Stimulated activated CD8-positive, alpha-beta memory T cell treated with anti-CD3 and anti-CD28 coated beads, Interleukin-7, amount 100 ng/mL, for 4 hours (primary cell): ENCODE measurements around the gene EID3.
"Not testable (repeated sequence)": the region's sequence is repeated elsewhere in the genome, so short reads cannot be mapped to it uniquely, and the experiment has no call there.

Source experiments
- DNase-seq, 2 donors: peaks; one replicate each; pipeline ENCODE4 v3.0.0-alpha.2; 2020; ENCODE audit warnings: low read depth in 2 of 2

The EID3 gene

DNA sequence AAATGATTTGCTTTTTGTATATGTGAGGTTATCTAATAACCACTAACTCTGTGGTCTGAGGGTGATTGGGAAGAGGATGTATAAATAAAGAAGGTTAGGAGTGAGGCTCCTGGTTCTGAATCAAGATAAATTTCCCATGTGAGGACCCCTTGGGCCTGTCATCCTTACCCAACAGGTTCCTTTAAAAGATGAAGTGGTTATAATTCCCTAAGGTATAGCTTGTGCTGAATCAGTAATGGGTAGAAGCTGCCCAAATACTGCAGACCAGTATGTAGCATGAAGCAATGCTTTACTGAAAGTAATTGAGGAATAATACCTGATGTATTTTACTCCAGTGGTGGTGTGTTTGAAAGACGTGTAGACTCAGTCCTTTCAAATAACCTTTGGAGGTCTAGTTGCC, 8.7 kb downstream of the EID3 start:
- DNase-seq, result no peak

DNA sequence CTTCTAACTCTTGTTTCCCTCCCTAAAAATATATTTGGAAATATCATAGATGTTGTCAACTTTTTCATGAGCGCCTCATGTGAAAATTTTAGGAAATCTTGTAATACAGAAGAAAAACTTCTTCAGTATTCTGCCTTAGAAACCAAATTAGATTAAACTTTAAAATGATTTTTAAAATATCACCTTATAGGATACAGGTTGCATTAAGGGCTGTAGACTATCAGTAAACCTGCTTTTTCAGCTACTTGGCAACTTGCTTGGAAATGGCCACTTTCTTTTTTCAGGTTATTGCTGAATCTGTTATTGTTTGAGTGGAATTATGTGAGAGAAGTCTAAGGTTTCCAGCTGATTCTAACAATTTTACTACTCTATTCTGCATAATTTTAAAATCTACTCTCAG, 9.1 kb downstream of the EID3 start:
- no peak for DNase-seq

DNA sequence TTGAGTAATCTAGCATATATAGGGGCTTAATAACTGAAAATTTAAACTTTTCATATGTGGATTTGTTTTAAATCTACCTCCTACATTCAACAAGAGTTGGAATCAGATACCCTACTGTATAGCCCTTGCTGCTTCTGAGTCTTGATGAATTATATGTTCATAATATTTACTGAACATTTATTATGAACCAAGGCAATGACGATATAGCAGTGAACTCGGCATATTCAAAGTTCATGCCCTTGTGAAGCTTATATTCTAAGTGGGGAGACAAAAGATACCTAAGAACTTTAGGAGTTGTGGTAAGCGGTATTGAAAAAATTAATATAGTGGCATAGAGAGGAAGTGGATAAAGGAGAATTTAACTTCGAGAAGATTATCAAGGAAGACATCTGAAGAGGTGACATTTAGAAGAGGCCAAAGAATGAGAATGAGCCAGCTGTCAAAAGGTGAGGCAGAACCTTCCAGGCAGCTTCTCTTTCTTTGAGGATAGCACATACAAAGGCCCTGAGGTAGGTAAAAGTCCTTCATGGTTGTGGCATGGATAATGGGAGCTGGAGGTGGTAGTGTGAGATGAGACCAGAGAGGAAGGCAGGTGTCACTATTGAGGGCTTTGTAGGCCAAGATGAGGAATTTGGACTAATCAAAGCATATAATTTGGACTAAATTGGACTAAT, 10.2 kb downstream of the EID3 start:
- DNase-seq, result no peak

DNA sequence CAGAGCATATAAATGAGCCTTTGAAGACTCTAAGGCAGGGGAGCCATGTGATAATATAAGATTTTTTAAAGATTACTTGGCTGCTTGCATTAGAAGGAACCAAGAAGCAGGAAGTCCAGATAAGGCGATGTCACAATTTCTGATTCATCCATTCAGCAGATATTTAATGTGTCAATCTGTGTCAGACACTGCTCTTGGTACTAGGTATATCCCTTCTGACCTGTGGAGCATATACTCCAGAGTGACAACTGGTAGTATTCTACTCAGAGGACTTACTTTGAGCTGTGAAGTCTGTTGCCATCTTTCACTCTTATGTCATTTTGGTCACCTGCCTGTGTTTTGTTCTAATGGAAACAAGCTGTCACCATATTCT, 10.7 kb downstream of the EID3 start:
- DNase-seq, result no peak

DNA sequence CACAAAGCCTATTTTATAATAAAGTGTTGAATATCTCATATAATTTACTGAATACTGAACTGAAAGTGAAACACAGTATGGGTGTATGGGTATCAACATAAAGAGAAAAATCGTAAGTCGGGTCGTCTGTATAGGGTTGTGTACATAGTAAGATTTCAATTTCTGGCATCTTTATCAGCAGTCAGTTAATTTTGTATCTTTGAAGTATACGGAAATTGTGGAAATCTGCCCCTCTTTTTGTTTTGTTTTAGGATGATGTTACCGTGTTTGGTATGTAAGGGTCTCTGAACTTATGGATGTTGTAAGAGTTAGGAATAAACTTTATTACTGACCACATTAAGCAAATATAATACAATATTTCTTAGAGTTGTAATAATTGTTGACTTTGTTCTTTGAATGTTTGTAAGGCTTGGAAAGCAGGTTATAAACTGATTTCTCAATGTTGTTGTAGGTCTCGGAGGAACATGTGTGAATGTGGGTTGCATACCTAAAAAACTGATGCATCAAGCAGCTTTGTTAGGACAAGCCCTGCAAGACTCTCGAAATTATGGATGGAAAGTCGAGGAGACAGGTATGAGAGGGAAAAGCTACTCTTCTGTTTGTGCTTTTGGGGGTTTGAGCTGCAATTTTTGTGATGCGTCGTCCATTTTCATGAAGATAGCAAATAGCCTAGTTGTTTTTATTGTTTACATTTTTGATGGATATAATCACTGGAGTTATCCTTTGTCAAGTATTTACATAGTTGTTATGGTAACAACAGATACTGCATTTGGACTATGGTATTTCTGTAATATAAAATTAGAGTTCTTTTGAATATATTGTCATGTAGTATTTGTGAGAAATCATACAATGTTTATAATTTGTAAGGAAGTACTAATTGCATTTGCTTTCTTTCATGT, 12.0 kb downstream of the EID3 start:
- no peak for DNase-seq

DNA sequence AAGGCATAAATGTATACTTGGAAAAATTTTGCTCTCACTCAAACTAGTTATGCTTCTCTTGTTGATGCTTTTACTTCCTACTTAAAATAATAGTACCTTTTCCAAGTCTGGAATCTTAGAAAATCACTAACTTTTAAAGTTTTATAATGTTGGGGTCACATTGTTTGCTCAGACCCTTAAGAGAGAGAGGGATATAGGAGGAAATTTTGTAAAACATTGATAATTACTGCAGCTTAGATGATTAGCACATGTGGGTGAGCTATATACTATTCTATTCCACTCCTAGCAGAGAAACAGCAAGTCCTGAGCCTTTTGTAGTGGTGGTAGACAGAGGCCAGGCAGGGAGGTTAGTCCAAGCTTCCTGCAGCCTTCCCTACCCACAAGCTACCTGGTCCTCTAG, 13.4 kb downstream of the EID3 start:
- DNase-seq, result no peak

DNA sequence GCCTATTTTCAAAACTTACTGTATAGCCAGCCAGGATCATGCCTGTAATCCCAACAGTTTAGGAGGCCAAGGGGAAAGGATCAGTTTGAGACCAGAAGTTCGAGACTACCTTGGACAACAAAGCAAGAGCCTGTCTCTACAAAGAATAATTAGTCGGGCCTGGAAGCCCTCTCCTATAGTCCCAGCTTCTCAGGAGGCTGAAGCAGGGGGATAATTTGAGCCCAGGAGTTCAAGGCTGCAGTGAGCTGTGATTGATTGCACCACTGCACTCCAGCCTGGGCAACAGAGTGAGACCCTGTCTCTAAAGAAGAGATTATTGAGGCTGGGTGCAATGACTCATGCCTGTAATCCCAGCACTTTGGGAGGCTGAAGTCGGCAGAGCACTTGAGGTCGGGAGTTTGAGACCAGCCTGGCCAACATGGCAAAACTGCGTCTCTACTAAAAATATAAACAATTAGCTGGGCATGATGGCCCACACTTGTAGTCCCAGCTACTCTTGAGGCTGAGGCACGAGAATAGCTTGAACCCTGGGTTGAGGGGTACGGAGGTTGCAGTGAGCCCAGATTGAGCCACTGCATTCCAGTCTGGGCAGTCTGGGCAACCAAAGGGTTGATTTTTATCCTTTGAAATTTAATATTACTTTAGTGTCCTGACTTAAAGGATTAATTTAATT, 14.1 kb downstream of the EID3 start:
- DNase-seq, result no peak

DNA sequence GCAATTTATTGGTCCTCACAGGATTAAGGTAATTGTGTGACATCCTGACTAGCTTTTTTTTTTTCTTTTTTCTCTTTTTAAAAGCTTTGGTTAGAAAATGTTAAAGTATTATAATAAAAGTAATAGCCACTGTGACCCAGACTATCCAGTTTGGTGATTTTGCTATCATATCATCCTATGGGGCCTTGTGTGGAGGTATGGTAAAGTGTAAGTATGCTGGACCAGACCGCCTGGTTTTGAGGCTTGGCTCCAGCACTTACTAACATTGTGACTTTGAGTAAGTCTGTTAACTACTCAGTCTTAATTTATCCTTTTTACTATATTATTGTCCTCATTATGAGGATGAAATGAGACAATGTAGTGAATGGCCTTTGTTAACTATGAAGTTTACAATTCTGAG, 15.5 kb downstream of the EID3 start:
- DNase-seq, result no peak

DNA sequence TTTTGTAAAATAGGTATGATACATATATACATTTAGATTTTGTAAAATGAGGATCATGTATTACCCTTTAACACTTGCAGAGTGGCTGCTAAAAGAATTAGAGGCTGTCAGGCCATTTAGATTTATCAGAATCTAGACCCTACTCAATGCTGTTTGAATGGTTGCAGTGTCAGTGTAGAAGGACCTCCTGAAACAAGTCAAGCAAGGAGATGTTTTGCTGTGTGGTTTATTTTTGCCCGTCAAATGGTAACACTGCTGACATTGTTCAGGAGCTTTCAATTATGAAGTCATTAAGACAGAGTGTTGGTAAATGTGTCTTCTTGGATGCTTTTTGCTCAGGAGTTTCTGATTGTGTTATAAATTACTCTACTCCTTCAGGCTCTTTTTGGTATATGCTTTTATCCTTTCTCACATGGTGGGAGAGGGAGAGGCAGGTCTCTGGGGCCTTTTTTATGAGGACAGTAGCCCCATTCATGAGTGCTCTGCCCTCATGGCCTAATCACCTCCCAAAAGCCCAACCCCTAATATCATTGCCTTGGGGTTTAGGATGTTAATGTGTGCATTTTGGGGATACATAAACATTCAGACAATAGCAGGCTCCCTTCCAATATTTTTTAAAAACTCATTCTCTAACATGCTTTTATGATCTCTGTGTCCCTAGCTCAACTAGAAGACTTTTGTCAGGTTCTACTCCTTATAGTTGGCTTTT, 16.5 kb downstream of the EID3 start:
- no peak for DNase-seq

DNA sequence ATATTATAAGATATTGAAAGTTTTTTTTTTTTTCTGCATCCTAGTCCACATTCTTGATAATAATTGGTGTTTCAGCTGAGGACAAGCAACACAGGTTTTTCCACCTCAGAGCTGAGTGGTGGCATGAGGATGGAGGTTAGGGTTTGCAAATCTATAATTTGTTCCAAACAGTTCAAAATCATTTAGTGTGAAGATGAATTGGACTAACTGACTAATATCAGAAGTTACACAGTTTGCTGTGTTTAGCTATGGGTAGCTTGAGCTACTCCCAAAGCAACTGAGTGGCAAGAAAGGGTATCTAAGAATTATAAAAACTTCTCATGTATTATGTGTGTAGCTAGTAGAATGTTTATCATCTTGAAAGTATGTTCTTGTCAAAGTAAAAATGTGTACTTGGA, 17.1 kb downstream of the EID3 start:
- DNase-seq, result no peak

DNA sequence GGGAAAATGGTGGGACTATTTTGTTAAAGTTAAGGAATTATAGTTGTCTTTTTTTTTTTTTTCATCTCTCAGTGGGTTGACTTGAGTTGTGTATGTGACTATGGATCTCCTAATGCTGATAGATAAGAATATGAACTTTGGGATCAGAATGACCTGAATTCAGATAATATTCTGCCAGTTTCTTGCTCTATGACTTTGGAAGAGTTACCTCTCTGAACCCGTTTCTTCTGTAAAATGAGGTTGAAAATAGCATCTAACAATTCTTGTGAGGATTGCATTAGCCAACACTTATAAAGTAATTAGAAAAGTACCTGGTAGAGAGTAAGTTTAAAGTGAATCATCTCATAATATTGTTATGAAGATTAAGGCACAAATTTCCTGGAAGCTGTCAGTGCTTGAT, 18.4 kb downstream of the EID3 start:
- no peak for DNase-seq

DNA sequence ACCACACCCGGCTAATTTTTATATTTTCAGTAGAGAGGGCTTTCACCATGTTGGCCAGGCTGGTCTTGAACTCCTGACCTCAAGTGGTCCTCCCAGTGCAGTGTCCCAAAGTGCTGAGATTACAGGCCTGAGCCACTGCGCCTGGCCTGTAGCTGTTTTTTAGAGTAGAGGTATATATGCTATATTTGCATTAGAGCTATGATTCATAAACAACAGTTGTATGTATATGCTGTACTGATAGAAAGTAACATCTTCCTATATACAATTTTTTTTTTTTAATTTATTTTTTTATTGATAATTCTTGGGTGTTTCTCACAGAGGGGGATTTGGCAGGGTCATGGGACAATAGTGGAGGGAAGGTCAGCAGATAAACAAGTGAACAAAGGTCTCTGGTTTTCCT, 19.0 kb downstream of the EID3 start:
- not testable (repeated sequence) for DNase-seq

DNA sequence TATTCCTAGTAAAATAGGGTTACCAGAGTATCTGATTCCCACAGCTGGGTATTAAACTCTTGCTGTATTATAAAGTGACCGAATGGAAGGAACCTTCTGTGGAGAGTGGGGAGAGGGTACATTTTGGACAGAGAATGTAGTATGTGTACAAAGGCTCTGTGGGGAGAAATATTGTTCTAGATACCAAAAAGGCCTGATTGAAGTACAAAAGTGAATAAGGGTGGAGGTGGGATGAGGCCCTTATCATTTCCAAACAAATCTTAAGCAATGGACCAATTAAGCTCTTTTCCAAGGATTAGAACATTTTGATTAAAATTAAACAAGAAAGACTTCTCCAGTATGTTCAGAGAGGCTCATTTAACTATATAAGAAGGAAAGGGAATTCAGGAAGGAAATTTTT, 20.4 kb downstream of the EID3 start:
- no peak for DNase-seq

DNA sequence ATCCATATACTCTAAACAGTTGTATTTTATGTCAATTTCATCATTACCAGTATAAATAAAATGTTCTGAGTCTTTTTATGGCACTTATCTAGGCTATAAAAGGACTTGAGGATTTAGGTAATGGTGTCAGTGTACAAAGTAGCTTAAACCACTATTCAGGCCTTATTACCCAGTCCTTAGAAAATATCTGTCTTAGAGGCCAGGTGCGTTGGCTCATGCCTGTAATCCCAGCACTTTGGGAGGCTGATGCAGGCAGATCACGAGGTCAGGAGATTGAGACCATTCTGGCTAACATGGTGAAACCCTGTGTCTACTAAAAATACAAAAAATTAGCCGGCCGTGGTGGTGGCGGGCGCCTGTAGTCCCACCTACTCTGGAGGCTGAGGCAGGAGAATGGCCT, 24.7 kb downstream of the EID3 start:
- DNase-seq, result not testable (repeated sequence)

DNA sequence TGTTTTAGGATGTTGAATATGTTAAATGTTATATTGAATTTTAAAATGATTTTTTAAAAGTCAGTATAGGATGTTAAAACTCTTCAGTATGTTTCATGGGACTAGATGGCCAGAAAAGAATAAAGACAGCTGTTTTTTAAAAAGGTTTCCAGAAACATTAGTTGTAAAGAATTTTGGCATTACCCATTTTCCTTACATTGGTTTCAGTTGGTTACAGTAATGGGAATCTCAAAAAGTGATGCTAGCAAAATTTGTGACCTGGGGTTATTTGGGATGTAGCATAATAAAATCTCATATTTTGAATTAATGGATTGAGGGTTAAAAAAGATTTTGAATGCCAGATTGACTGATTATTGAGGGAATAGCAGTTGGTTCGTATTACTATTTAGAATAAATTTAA, 25.3 kb downstream of the EID3 start:
- no peak for DNase-seq

DNA sequence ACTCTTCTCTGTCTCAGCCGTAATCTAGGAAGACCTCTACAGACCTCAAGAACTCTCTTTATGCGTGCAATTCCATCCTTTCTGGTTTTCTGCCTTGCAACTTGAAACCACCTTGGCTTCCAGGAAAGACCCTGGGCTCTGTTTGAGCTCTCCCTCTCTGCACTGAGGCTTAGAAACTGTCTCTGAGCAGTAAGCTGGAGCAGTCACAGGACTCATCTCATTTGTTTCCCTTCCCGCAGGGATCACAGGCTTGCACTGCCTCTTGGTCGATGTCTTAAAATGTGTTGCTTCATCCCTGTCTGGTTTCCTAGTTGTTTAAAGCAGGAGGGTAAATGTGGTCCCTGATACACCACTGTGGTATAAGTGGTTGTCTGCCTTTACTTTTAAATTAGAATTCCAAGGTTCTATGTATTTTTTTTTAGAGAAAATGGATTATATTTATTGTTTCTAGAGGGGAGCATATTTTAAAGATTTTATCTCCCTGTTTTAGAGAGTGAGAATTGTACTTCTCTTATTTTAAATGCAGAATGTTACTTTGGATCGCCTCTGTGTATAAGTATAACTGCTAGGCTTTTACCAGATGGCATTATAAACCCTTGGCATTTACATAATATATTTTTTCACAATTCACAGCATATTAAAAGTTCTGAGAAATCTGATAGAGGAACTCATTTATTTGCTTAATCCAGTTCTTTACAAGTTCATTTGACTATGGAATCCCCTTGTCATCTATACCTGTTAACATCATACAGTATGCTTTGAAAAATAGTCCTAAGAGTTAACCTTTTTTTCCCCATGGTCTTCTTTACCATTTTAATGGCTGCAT, 26.4 kb downstream of the EID3 start:
- DNase-seq, result no peak

DNA sequence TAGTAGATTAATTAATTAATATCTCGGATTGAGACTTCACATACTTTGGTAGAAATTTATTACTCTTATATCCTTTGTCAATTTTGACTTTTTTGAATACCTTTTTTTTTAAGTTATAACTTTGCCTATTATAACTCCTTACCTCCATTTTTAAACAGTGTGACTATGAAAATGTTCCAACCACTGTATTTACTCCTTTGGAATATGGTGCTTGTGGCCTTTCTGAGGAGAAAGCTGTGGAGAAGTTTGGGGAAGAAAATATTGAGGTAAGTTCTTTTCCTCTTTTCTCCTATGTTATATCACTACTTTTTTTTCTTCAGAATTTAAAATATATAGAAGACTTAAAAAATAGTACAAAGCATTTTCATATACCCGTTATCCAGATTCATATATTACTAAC, 27.8 kb downstream of the EID3 start:
- DNase-seq, result no peak

DNA sequence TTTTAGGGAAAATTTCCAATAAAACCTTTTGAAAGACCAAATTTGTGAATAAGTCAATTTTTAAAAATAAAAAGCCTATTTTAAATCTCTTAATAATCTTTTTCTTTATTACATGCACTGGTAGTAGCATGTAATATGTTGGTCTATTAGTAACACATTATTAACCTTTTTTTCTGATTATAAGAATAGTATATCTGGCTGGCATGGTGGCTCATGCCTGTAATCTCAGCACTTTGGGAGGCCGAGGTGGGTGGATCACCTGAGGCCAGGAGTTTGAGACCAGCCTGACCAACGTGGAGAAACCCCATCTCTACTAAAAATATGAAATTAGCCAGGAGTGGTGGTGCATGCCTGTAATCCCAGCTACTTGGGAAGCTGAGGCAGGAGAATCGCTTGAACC, 28.7 kb downstream of the EID3 start:
- not testable (repeated sequence) for DNase-seq

DNA sequence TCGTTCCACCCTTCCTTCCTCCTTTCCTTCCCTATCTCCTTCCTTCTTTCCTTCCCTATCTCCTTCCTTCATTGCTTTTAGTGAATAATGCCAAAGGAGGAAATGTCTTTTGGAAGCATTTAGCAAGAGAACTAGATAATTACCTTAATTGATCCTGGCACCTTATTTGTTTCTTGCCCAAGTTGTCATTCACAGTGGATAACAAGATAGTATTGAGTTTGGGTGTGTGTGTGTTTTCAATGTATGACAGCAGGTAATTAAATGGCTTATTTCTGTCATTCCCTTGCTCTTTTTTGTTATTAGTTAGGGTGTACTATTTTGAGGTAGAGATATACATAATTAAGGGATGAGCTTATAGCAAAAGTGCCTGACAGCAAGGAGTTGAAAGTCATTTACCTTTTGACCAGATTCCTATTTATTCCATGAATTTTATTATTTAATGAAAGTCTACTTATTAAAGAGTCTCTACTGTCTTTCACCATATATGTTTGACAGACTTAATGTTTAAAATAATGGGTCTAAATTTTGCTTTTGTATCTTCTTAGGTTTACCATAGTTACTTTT, 30.2 kb downstream of the EID3 start:
- DNase-seq, result no peak

DNA sequence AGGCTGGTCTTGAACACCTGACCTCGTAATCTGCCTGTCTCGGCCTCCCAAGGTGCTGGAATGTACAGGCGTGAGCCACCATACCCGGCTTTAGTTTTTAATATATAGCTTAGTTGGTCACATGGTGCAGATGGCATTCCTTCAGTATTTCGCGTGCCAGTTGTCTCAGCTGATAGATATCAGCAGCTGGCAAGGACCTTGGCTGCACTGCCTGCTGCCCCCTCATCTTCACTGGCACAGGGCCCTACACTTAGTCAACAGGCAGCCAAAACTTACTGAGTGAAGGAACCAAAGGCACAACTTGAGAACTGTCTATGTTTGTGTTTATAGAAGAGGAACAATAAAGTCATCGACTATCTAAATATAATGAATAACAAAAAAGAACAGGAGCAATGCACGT, 31.0 kb downstream of the EID3 start:
- DNase-seq, result no peak

DNA sequence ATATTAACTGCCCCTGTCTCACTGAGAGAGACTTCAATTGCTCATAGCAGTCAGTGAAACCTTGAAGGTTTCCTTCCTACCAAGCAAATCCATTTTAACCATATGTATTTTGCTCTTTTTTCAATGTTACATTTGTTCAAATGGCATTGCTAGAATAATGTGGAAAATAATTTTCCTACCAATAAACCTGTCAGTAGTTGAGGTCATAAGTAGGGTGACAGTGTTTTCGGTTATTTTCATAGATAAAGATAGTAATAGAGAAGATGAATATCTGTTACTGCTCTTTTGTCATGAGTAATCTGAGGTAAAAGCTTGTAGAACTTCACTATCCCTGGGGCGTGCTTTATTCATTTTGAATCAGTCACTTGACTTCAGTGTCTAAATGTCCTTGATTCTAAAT, 32.6 kb downstream of the EID3 start:
- no peak for DNase-seq
